SJCRH30 (cell line): ENCODE data around the gene CACNA1D. TPM values are rescaled to one million over a fixed set of nuclear protein-coding genes. Genes with fewer than 3 reads are reported as not detected.
A peak's percentile ranks its signal among the peaks of the same experiment; 100 is the strongest.

ENCODE experiments used
- DNase-seq, 2 experiments: peaks; one replicate each; pipeline ENCODE4 v3.0.0-alpha.2; 2015 to 2020
- H3K27ac ChIP-seq: fragments of 250-450 bp; sonication (Bioruptor Pico); 2 replicates; pipeline ENCODE4 v1.5.1; 2020; ENCODE audit warnings: mild to moderate bottlenecking, moderate library complexity
- H3K27me3 ChIP-seq: fragments of 250-450 bp; sonication (Bioruptor Pico); 2 replicates; pipeline ENCODE4 v1.5.1; 2020; ENCODE audit warnings: mild to moderate bottlenecking, moderate library complexity
- H3K36me3 ChIP-seq: fragments of 250-450 bp; sonication (Bioruptor Pico); 2 replicates; pipeline ENCODE4 v1.5.1; 2020; ENCODE audit warnings: mild to moderate bottlenecking, moderate library complexity
- H3K4me1 ChIP-seq: fragments of 250-450 bp; sonication (Bioruptor Pico); 2 replicates; pipeline ENCODE4 v1.5.1; 2020; ENCODE audit warnings: mild to moderate bottlenecking, moderate library complexity
- H3K4me3 ChIP-seq: fragments of 250-450 bp; sonication (Bioruptor Pico); 2 replicates; pipeline ENCODE4 v1.5.1; 2020; ENCODE audit warnings: mild to moderate bottlenecking, moderate library complexity
- H3K9me3 ChIP-seq: fragments of 250-450 bp; sonication (Bioruptor Pico); replicated peaks from 2 replicates; pipeline ENCODE4 v1.5.1; 2020; ENCODE audit warnings: mild to moderate bottlenecking, moderate library complexity
- total RNA-seq: library from RNA; depleted of rRNA; stranded (reverse); fragments of >200 nt; shearing (Covaris generic); gene quantifications from 2 replicates; pipeline ENCODE4 v1.2.3, GENCODE V29; 2014

Gene CACNA1D
- total RNA-seq, 1 experiment from 2014 or later: not detected

DNA sequence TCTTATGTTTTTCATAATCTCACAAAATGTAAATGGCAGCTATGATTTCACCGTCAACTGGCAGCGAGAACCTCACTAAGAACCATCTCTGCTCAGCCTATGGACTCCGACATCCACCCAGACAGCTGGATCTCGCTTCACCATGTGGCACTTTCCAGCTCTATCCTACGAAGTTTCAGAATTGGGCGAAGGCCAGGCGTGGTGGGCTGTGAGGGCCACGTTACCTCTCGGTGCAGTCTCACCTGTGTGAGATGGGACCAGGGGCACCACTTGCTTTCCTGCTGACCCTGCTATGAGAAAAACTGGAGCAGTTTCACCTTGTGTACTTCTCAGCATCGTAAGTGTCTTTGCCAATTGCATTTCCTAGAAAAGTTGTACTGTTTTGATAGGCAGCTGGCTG lies 319.5 kb downstream of the CACNA1D start:
- no peak overlapping the region for H3K4me3 ChIP-seq
- H3K27me3 ChIP-seq: no peaks in the 10 kb centered on the region
- H3K36me3 ChIP-seq: no peaks in the 10 kb centered on the region
- H3K9me3 ChIP-seq: no peaks in the 10 kb centered on the region
- no peak for DNase-seq
- H3K27ac ChIP-seq: no peak overlapping the region
- no peaks in the 10 kb centered on the region for H3K4me1 ChIP-seq

DNA sequence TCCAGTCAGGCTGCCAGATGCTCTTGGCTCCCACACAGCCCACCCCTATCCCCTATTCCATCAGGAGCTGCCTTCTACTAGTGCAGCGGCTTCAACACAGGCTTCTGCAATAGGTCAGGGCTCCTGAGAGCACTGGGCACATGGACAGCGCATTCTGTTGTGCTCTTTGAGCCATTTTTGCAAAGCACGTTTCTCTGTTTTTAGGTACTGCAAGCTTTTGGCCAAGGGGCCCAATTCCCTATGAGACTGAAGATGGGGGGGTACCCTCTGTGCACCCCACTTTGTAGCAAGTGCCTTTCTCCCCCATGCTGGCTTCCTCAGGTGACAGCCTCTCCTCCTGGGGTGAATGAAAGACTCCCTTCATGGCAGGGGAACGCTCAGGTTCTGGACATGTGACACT lies 320.7 kb downstream of the CACNA1D start:
- no peaks in the 10 kb centered on the region for H3K4me1 ChIP-seq
- no peaks in the 10 kb centered on the region for H3K9me3 ChIP-seq
- H3K27ac ChIP-seq: no peak overlapping the region
- no peaks in the 10 kb centered on the region for H3K36me3 ChIP-seq
- no peaks in the 10 kb centered on the region for H3K27me3 ChIP-seq
- DNase-seq: no peak
- no peak overlapping the region for H3K4me3 ChIP-seq

DNA sequence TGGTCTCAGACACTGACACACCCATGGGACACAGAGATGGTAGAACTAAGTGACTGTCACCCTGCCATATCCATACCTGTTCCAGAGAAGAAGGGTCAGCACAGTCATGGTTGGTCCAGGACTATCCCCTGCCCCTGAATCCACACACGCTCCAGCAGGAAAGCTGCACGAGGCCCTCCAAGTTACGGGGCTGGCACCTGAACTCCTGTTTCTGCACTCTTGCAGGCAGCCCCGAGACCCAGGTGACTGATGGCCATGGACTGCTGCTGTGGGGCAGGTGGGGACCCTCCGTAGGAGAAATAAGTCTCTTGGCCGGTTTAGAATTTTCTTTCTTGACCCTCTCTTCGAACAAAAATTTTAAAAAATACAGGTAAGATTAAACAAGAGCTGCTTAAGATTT lies 321.2 kb downstream of the CACNA1D start:
- H3K4me3 ChIP-seq: no peak overlapping the region
- peaks cover 5% of the 10 kb centered on the region; the same call in 1 of the 2 replicates for H3K4me1 ChIP-seq
- H3K27ac ChIP-seq: no peak overlapping the region
- no peaks in the 10 kb centered on the region for H3K27me3 ChIP-seq
- no peaks in the 10 kb centered on the region for H3K9me3 ChIP-seq
- no peaks in the 10 kb centered on the region for H3K36me3 ChIP-seq
- DNase-seq: no peak

- H3K27me3 ChIP-seq: no peaks in the 10 kb centered on the region
Measured at GRCh38 chr3:53816425-53816824, 322.0 kb downstream of the CACNA1D start.

GRCh38 chr3:53817211-53817610 lies 322.8 kb downstream of the CACNA1D start:
- Histone ChIP-seq H3K4me3 (no peak overlapping the region), H3K27me3 (no peaks in the 10 kb centered on the region), H3K36me3 (no peaks in the 10 kb centered on the region), H3K4me1 (peaks cover 18% of the 10 kb centered on the region), H3K9me3 (no peaks in the 10 kb centered on the region), H3K27ac (no peak overlapping the region)
- DNase-seq: no peak

More at GRCh38 chr3:53816425-53816824, 322.0 kb downstream of the CACNA1D start:
- no peak for DNase-seq
- Histone ChIP-seq H3K36me3 (no peaks in the 10 kb centered on the region), H3K4me3 (no peak overlapping the region), H3K4me1 (peaks cover 13% of the 10 kb centered on the region), H3K9me3 (no peaks in the 10 kb centered on the region), H3K27ac (no peak overlapping the region)

GRCh38 chr3:53817809-53818208 lies 323.4 kb downstream of the CACNA1D start:
- DNase-seq: no peak
- H3K4me1 ChIP-seq: peaks cover 22% of the 10 kb centered on the region
- H3K27me3 ChIP-seq: no peaks in the 10 kb centered on the region
- H3K27ac ChIP-seq: no peak overlapping the region
- no peaks in the 10 kb centered on the region for H3K9me3 ChIP-seq
- no peak overlapping the region for H3K4me3 ChIP-seq
- H3K36me3 ChIP-seq: no peaks in the 10 kb centered on the region

DNA sequence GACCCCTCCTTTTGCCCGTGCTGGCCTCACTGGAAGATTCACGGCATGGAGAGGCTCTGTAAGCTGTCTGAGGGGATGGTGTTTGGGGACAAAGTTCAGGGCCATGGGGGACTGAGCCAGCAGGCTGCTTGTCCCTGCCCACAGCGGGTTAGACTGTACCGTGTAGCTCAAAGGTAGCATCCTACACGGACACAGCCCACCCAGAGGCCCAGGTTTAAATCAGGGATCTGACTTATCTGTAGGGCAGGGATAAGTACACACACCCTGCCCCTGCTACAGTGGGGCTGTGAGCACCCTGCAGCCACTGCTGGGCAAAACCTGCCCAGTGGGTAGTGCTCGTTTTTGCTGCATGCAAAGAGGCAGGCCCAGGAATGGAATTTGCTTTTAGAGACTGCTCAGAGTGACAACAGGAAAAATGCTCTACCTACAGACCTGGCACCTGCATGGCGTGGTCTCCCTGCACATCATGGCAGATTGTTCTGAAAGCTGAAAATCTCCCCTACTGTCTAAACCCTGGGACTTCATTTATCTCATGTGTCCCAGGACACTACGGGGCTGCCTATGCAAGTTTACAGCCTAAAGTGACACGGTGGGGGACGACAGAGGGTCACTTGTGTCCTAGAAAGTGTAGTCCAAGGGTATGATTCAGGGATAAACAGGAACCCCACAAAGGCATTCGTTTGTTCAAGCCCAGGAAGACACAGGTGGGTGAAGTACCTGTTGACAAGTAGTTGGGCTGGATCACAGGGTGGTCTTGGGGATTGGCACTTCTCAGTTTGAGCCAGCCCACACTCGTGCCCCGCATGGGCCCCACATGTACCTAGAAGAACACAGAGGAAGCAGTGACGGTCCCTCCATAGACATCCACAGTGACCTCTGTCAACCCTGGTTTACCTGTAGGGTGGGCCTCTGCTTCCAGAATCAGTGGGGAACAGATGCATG lies 324.1 kb downstream of the CACNA1D start:
- H3K36me3 ChIP-seq: no peaks in the 10 kb centered on the region
- no peak for DNase-seq

GRCh38 chr3:53819163-53819868 lies 324.9 kb downstream of the CACNA1D start:
- Histone ChIP-seq H3K4me3 (no peak overlapping the region), H3K9me3 (no peaks in the 10 kb centered on the region), H3K4me1 (peaks cover 22% of the 10 kb centered on the region), H3K27ac (no peak overlapping the region), H3K36me3 (no peaks in the 10 kb centered on the region), H3K27me3 (no peaks in the 10 kb centered on the region)
- no peak for DNase-seq

More for the DNA sequence above, 324.1 kb downstream of the CACNA1D start:
- H3K27me3 ChIP-seq: no peaks in the 10 kb centered on the region
- H3K9me3 ChIP-seq: no peaks in the 10 kb centered on the region
- H3K4me3 ChIP-seq: no peak overlapping the region
- H3K27ac ChIP-seq: no peak overlapping the region
- H3K4me1 ChIP-seq: peaks cover 22% of the 10 kb centered on the region

GRCh38 chr3:53820084-53820483 lies 325.7 kb downstream of the CACNA1D start:
- H3K27me3 ChIP-seq: no peaks in the 10 kb centered on the region
- H3K27ac ChIP-seq: peak overlapping the region; percentile 73
- no peak overlapping the region for H3K4me3 ChIP-seq
- H3K4me1 ChIP-seq: peaks cover 22% of the 10 kb centered on the region
- H3K9me3 ChIP-seq: no peaks in the 10 kb centered on the region
- H3K36me3 ChIP-seq: no peaks in the 10 kb centered on the region
- DNase-seq: no peak

GRCh38 chr3:53820756-53821580 lies 326.6 kb downstream of the CACNA1D start:
- H3K36me3 ChIP-seq: no peaks in the 10 kb centered on the region
- DNase-seq: peak; percentile 88 to 91
- H3K4me3 ChIP-seq: peak overlapping the region; percentile 3; the same call in 1 of the 2 replicates
- no peaks in the 10 kb centered on the region for H3K27me3 ChIP-seq
- no peaks in the 10 kb centered on the region for H3K9me3 ChIP-seq
- peak overlapping the region; percentile 73 for H3K27ac ChIP-seq
- H3K4me1 ChIP-seq: peaks cover 22% of the 10 kb centered on the region

DNA sequence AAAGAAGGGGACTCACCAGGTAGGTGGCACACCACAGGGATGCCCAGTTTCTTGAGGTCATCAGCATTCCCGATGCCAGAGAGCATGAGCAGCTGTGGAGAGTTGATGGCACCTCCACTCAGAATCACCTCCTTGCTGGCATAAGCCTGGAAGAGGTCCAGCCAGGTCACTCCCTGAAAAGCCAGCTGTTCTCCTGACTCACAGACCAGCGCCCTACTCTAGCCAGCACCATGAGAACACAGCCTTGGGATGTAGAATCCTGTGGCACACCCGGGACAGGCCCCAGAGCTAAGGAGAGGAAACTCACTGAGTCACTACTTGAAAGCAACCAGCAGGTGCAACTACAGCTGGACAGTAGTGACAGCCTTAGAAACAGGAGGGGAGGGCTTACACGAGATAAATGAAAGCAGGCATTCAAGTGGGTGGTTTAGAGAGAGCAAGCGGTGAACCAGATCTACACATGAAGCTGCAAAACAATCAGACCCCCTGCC lies 327.3 kb downstream of the CACNA1D start:
- peak; percentile 89 to 94 for DNase-seq

DNA sequence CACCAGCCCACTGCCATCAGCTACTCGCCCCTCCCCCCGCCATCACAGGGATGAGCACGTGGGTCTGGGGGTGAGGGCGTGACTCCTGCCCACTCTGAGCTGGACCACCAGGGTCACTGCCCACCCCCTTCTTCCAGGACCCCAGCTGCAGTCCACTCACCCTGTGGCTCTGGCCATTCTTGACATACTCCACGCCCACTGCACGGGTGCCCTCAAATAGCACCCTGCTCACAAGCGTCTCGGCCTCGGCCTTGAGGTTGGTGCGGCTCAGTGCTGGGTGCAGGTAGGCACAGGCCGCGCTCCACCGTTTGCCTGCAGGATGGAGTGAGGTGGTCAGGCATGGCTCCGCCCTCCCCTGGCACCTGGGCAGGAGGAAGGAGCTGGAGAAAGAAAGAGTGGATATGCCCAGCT lies 327.9 kb downstream of the CACNA1D start:
- DNase-seq: no peak

More for the DNA sequence above, 327.3 kb downstream of the CACNA1D start:
- no peaks in the 10 kb centered on the region for H3K36me3 ChIP-seq
- H3K27ac ChIP-seq: peak overlapping the region; percentile 73
- no peaks in the 10 kb centered on the region for H3K27me3 ChIP-seq
- H3K4me1 ChIP-seq: peaks cover 22% of the 10 kb centered on the region
- H3K4me3 ChIP-seq: no peak overlapping the region
- H3K9me3 ChIP-seq: no peaks in the 10 kb centered on the region

DNA sequence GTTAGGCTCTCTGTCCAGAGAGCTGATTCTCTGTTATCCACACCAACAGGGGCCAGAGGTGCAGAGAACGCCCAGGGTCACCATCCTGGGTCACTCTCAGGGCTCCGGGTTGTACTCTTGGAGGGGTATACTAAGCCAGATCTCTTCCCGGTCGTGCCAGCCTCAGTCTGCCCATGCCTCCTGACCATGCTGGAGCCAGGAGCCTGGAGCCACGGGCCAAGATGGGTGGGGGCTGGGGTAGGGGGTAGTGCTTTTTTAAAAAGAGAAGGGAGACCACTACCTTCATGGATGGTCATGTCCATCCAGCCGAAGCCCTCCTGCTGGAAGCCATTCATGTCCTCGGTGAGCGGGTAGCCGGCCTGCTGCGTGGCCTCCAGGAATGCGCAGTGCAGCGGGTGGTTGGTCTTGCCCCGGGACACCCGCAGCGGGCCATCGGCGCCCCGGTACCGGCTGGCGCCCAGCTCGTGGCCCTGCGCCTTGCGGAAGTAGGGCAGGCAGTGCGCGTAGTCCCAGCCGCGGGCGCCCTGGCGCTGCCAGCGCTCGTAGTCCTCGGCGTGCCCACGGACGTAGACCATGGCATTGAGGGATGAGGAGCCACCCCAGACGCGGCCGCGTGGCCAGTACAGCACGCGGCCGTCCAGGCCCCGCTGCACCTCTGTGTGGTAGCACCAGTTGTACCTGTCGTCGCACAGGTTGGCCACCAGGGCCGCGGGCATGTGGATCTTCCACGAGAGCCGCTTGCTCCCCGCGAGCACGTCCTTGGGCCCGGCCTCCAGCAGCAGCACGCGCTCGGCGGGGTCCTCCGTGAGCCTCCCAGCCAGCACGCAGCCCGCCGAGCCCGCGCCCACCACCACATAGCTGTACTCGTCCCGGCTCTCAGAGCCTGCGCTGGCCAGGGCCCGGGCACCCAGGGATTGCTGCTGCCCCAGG lies 328.9 kb downstream of the CACNA1D start:
- Histone ChIP-seq H3K4me1 (peaks cover 22% of the 10 kb centered on the region), H3K4me3 (no peak overlapping the region), H3K27ac (no peak overlapping the region), H3K9me3 (no peaks in the 10 kb centered on the region), H3K27me3 (no peaks in the 10 kb centered on the region), H3K36me3 (no peaks in the 10 kb centered on the region)
- no peak for DNase-seq

More for the DNA sequence above, 327.9 kb downstream of the CACNA1D start:
- H3K4me3 ChIP-seq: no peak overlapping the region
- peak overlapping the region; percentile 73 for H3K27ac ChIP-seq
- no peaks in the 10 kb centered on the region for H3K27me3 ChIP-seq
- peaks cover 22% of the 10 kb centered on the region for H3K4me1 ChIP-seq
- H3K9me3 ChIP-seq: no peaks in the 10 kb centered on the region
- no peaks in the 10 kb centered on the region for H3K36me3 ChIP-seq
